Activated naive CD8-positive, alpha-beta T cell treated with anti-CD3 and anti-CD28 coated beads, Interleukin-2, amount 50 U/mL, for 24 hours (primary cell): ENCODE data around the gene TOR2A.

Source experiments
- ATAC-seq: fragments of 150-1000 bp; cut with Tn5 transposase; one replicate; pipeline ENCODE4 v1.10.0; 2021
- DNase-seq: peaks from one replicate; pipeline ENCODE4 v3.0.0; 2021
- H3K27ac Mint-ChIP-seq: one replicate; pipeline ENCODE4 v1.8.0; 2021; ENCODE audit warnings: mild to moderate bottlenecking, mixed read lengths
- H3K27me3 Mint-ChIP-seq: one replicate; pipeline ENCODE4 v1.8.0; 2021; ENCODE audit warnings: mixed read lengths
- H3K36me3 Mint-ChIP-seq: one replicate; pipeline ENCODE4 v1.8.0; 2021; ENCODE audit warnings: low read depth, mixed read lengths
- H3K4me1 Mint-ChIP-seq: one replicate; pipeline ENCODE4 v1.8.0; 2021; ENCODE audit warnings: mixed read lengths
- H3K4me3 Mint-ChIP-seq: one replicate; pipeline ENCODE4 v1.8.0; 2021; ENCODE audit warnings: mild to moderate bottlenecking, moderate library complexity, mixed read lengths
- H3K9me3 Mint-ChIP-seq: one replicate; pipeline ENCODE4 v1.8.0; 2021; ENCODE audit warnings: mixed read lengths

Gene TOR2A

GRCh38 chr9:127772603-127773002 lies 37.5 kb upstream of the TOR2A start:
- Mint-ChIP-seq H3K9me3 (no peaks in the 10 kb centered on the region), H3K36me3 (peaks cover 22% of the 10 kb centered on the region), H3K27me3 (no peaks in the 10 kb centered on the region), H3K27ac (no peak overlapping the region), H3K4me1 (peaks cover 69% of the 10 kb centered on the region), H3K4me3 (no peak overlapping the region)
- ATAC-seq (no peak), DNase-seq (no peak)

- peaks cover 20% of the 10 kb centered on the region for H3K36me3 Mint-ChIP-seq
Observed at GRCh38 chr9:127771570-127772189, 36.6 kb upstream of the TOR2A start.

GRCh38 chr9:127770905-127771569 lies 35.9 kb upstream of the TOR2A start:
- ATAC-seq, result peak; percentile 93
- Mint-ChIP-seq H3K4me1 (peaks cover 74% of the 10 kb centered on the region), H3K36me3 (peaks cover 25% of the 10 kb centered on the region), H3K27me3 (no peaks in the 10 kb centered on the region), H3K9me3 (no peaks in the 10 kb centered on the region), H3K27ac (peak overlapping the region; percentile 77), H3K4me3 (peak overlapping the region; percentile 84)
- DNase-seq, result peak; percentile 98

More at GRCh38 chr9:127771570-127772189, 36.6 kb upstream of the TOR2A start:
- H3K4me1 Mint-ChIP-seq, result peaks cover 75% of the 10 kb centered on the region
- ATAC-seq (no peak), DNase-seq (no peak)
- H3K9me3 Mint-ChIP-seq, result no peaks in the 10 kb centered on the region
- H3K27me3 Mint-ChIP-seq, result no peaks in the 10 kb centered on the region
- H3K27ac Mint-ChIP-seq, result peak overlapping the region; percentile 77
- peak overlapping the region; percentile 84 for H3K4me3 Mint-ChIP-seq

GRCh38 chr9:127770583-127770904 lies 35.5 kb upstream of the TOR2A start:
- ATAC-seq, result no peak
- DNase-seq, result no peak
- peak overlapping the region; percentile 84 for H3K4me3 Mint-ChIP-seq
- no peaks in the 10 kb centered on the region for H3K9me3 Mint-ChIP-seq
- H3K36me3 Mint-ChIP-seq, result peaks cover 25% of the 10 kb centered on the region
- H3K27ac Mint-ChIP-seq, result peak overlapping the region; percentile 77
- H3K27me3 Mint-ChIP-seq, result no peaks in the 10 kb centered on the region
- peaks cover 73% of the 10 kb centered on the region for H3K4me1 Mint-ChIP-seq

- no peak for ATAC-seq
- H3K27me3 Mint-ChIP-seq, result no peaks in the 10 kb centered on the region
- peak overlapping the region; percentile 77 for H3K27ac Mint-ChIP-seq
- peaks cover 73% of the 10 kb centered on the region for H3K4me1 Mint-ChIP-seq
- H3K4me3 Mint-ChIP-seq, result peak overlapping the region; percentile 84
- no peak for DNase-seq
- H3K36me3 Mint-ChIP-seq, result peaks cover 26% of the 10 kb centered on the region
- no peaks in the 10 kb centered on the region for H3K9me3 Mint-ChIP-seq
Observed at GRCh38 chr9:127769929-127770582, 35.0 kb upstream of the TOR2A start.

GRCh38 chr9:127769101-127769500 lies 34.0 kb upstream of the TOR2A start:
- peaks cover 72% of the 10 kb centered on the region for H3K4me1 Mint-ChIP-seq
- peak overlapping the region; percentile 7 for H3K4me3 Mint-ChIP-seq
- peaks cover 22% of the 10 kb centered on the region for H3K36me3 Mint-ChIP-seq
- DNase-seq, result no peak
- peak overlapping the region; percentile 74 for H3K27ac Mint-ChIP-seq
- H3K27me3 Mint-ChIP-seq, result no peaks in the 10 kb centered on the region
- ATAC-seq, result no peak
- H3K9me3 Mint-ChIP-seq, result no peaks in the 10 kb centered on the region

GRCh38 chr9:127768698-127769097 lies 33.6 kb upstream of the TOR2A start:
- H3K4me3 Mint-ChIP-seq, result peak overlapping the region; percentile 7
- peaks cover 19% of the 10 kb centered on the region for H3K36me3 Mint-ChIP-seq

GRCh38 chr9:127767909-127768331 lies 32.8 kb upstream of the TOR2A start:
- H3K4me3 Mint-ChIP-seq, result no peak overlapping the region
- ATAC-seq (no peak), DNase-seq (no peak)
- no peaks in the 10 kb centered on the region for H3K27me3 Mint-ChIP-seq
- H3K36me3 Mint-ChIP-seq, result peaks cover 17% of the 10 kb centered on the region
- peaks cover 76% of the 10 kb centered on the region for H3K4me1 Mint-ChIP-seq
- H3K27ac Mint-ChIP-seq, result peak overlapping the region; percentile 88
- no peaks in the 10 kb centered on the region for H3K9me3 Mint-ChIP-seq

More at GRCh38 chr9:127768698-127769097, 33.6 kb upstream of the TOR2A start:
- H3K27ac Mint-ChIP-seq, result peak overlapping the region; percentile 74
- H3K4me1 Mint-ChIP-seq, result peaks cover 72% of the 10 kb centered on the region
- no peak for ATAC-seq
- no peaks in the 10 kb centered on the region for H3K27me3 Mint-ChIP-seq
- no peaks in the 10 kb centered on the region for H3K9me3 Mint-ChIP-seq
- DNase-seq, result no peak

GRCh38 chr9:127767410-127767809 lies 32.3 kb upstream of the TOR2A start:
- Mint-ChIP-seq H3K9me3 (no peaks in the 10 kb centered on the region), H3K4me1 (peaks cover 80% of the 10 kb centered on the region), H3K36me3 (peaks cover 16% of the 10 kb centered on the region), H3K4me3 (peak overlapping the region; percentile 13), H3K27ac (peak overlapping the region; percentile 88), H3K27me3 (no peaks in the 10 kb centered on the region)
- no peak for DNase-seq
- ATAC-seq, result no peak

- Mint-ChIP-seq H3K9me3 (no peaks in the 10 kb centered on the region), H3K27ac (no peak overlapping the region), H3K36me3 (peaks cover 16% of the 10 kb centered on the region), H3K4me3 (no peak overlapping the region), H3K4me1 (peaks cover 66% of the 10 kb centered on the region), H3K27me3 (no peaks in the 10 kb centered on the region)
- ATAC-seq, result no peak
- DNase-seq, result no peak
Observed at GRCh38 chr9:127765418-127765817, 30.3 kb upstream of the TOR2A start.

- DNase-seq, result peak; percentile 56
- Mint-ChIP-seq H3K27me3 (no peaks in the 10 kb centered on the region), H3K4me3 (no peak overlapping the region), H3K27ac (peak overlapping the region; percentile 62), H3K9me3 (no peaks in the 10 kb centered on the region), H3K36me3 (peaks cover 13% of the 10 kb centered on the region), H3K4me1 (peaks cover 53% of the 10 kb centered on the region)
- peak; percentile 66 for ATAC-seq
Observed at GRCh38 chr9:127763918-127764384, 28.9 kb upstream of the TOR2A start.

GRCh38 chr9:127762111-127762676 lies 27.1 kb upstream of the TOR2A start:
- no peak for DNase-seq
- ATAC-seq, result no peak
- no peak overlapping the region for H3K4me3 Mint-ChIP-seq
- peaks cover 37% of the 10 kb centered on the region for H3K4me1 Mint-ChIP-seq
- H3K27ac Mint-ChIP-seq, result peak overlapping the region; percentile 62
- no peaks in the 10 kb centered on the region for H3K27me3 Mint-ChIP-seq
- H3K9me3 Mint-ChIP-seq, result no peaks in the 10 kb centered on the region
- peaks cover 10% of the 10 kb centered on the region for H3K36me3 Mint-ChIP-seq

GRCh38 chr9:127761491-127761956 lies 26.4 kb upstream of the TOR2A start:
- Mint-ChIP-seq H3K4me1 (peaks cover 31% of the 10 kb centered on the region), H3K36me3 (peaks cover 10% of the 10 kb centered on the region), H3K9me3 (no peaks in the 10 kb centered on the region), H3K27me3 (no peaks in the 10 kb centered on the region), H3K4me3 (no peak overlapping the region), H3K27ac (no peak overlapping the region)
- DNase-seq (no peak), ATAC-seq (no peak)

GRCh38 chr9:127761061-127761460 lies 26.0 kb upstream of the TOR2A start:
- Mint-ChIP-seq H3K9me3 (no peaks in the 10 kb centered on the region), H3K4me1 (peaks cover 27% of the 10 kb centered on the region), H3K4me3 (no peak overlapping the region), H3K27me3 (no peaks in the 10 kb centered on the region), H3K27ac (no peak overlapping the region), H3K36me3 (peaks cover 5% of the 10 kb centered on the region)
- DNase-seq (no peak), ATAC-seq (no peak)
